ENCODE data around the gene ZNF3.

The ZNF3 gene

DNA sequence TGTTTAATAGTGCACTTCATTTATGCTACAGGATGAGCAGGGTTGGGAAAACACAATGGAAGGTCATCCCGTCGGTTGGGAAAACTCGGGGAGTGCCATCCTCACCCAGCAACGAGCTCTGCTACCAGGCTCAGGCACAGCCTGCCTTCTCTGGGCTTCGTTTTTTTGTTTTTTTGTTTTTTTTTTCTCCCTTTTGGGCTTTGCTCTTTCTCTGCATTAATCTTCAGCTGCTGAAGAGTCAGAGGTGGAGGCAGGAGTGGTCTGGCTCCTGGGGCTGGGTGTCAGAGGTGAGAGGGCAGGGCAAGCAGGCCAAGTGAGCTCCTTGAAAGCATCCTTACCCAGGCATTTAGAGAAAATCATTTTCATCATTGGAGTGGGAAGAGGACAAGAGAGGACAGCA lies 11.5 kb downstream of the ZNF3 start:
- in situ Hi-C loops (cut with MboI; ENCODE audit: low pct_unique_long_range_greater_than_20kb, low sequenced_read_pairs, unreplicated experiment) = loop anchor here (10.0 kb wide), 1 partner anchor 75 kb away; no protein-coding TSS in a partner anchor
- TF ChIP-seq, protein P1, sequence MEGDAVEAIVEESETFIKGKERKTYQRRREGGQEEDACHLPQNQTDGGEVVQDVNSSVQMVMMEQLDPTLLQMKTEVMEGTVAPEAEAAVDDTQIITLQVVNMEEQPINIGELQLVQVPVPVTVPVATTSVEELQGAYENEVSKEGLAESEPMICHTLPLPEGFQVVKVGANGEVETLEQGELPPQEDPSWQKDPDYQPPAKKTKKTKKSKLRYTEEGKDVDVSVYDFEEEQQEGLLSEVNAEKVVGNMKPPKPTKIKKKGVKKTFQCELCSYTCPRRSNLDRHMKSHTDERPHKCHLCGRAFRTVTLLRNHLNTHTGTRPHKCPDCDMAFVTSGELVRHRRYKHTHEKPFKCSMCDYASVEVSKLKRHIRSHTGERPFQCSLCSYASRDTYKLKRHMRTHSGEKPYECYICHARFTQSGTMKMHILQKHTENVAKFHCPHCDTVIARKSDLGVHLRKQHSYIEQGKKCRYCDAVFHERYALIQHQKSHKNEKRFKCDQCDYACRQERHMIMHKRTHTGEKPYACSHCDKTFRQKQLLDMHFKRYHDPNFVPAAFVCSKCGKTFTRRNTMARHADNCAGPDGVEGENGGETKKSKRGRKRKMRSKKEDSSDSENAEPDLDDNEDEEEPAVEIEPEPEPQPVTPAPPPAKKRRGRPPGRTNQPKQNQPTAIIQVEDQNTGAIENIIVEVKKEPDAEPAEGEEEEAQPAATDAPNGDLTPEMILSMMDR (IDR thresholded peaks at IDR 0.05; ENCODE audit: extremely low read depth, insufficient read depth, missing control alignments) = no peak
- no peak for DNase-seq (ENCODE audit: low spot score)

DNA sequence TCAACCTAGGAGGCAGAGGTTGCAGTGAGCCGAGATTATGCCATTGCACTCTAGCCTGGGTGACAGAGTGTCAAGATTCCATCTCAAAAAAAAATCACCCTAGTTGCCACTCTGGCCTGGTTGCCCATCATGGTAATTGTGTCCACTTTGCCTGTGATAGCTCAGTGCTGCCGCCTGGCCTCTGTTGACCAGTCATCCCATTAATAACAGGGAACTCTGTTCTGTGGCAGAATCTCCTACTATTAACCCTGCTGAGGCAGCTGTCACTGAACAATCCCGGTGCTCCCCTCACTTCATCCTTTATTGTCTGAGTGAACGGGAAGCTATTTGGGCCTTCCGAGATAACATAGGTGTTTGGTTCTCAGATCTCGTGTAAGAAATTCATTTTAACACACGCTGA lies 14.6 kb downstream of the ZNF3 start:
- DNase-seq (ENCODE audit: low spot score) = no peak
- TF ChIP-seq, protein P1 (IDR thresholded peaks at IDR 0.05; ENCODE audit: extremely low read depth, insufficient read depth, missing control alignments) = no peak
- in situ Hi-C loops (cut with MboI; ENCODE audit: low pct_unique_long_range_greater_than_20kb, low sequenced_read_pairs, unreplicated experiment) = no loop called here

DNA sequence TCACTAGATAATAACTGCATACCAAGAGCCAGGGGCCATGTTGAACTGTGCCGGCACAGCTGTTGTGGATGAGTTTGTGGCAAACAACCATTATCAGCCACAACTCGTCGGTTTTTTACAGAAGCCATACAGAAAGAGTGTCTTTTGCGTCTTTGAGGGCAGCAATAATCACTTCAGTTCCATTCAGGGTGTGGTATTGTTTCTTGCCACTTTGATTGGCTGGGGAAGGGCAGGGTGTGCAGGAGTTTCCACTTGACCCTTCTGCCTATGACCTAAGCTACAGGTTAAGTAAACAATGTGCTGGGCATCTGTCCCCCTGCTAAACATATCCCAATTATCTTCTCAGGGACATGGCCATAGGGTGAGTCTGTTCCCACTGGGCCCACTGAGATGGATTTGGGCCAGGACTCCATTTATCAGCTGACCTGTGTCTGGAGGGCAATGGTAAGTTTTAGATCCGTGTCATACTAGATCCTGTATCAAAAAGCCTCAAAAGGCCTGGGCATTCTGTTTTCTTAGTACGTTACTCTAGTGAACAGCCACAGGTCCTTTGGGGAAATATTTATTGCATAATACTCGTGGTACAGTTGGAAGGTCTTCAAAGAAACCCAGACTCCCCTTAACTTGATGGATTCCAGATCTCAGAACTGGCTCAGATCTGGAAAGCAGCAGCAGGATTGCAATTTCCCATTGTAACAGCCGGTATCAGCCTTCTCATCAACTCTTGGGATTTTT lies 15.9 kb downstream of the ZNF3 start:
- TF ChIP-seq, protein P1 (IDR thresholded peaks at IDR 0.05; ENCODE audit: extremely low read depth, insufficient read depth, missing control alignments) = no peak
- no peak for DNase-seq (ENCODE audit: low spot score)
- in situ Hi-C loops (cut with MboI; ENCODE audit: low pct_unique_long_range_greater_than_20kb, low sequenced_read_pairs, unreplicated experiment) = no loop called here

DNA sequence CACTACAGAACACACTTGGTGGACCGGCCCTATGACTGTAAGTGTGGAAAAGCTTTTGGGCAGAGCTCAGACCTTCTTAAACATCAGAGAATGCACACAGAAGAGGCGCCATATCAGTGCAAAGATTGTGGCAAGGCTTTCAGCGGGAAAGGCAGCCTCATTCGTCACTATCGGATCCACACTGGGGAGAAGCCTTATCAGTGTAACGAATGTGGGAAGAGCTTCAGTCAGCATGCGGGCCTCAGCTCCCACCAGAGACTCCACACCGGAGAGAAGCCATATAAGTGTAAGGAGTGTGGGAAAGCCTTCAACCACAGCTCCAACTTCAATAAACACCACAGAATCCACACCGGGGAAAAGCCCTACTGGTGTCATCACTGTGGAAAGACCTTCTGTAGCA lies 17.4 kb downstream of the ZNF3 start:
- DNase-seq (ENCODE audit: low spot score) = no peak
- TF ChIP-seq, protein P1 (IDR thresholded peaks at IDR 0.05; ENCODE audit: extremely low read depth, insufficient read depth, missing control alignments) = no peak
- in situ Hi-C loops (cut with MboI; ENCODE audit: low pct_unique_long_range_greater_than_20kb, low sequenced_read_pairs, unreplicated experiment) = no loop called here

DNA sequence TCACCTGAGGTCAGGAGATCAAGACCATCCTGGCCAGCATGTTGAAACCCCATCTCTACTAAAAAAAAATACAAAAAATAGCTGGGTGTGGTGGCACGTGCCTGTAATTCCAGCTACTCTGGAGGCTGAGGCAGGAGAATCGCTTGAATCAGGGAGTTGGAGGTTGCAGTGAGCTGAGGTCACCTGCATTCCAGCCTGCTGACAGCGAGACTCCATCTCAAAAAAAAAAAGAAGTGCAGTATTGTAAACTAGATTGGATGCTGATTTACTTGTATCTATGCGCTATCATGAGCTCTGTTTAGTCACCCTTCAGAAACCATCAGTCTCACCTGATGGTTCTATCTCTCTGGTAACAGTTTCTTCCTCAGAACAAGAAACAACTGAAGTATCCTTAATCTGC lies 18.1 kb downstream of the ZNF3 start:
- TF ChIP-seq, protein P1 (IDR thresholded peaks at IDR 0.05; ENCODE audit: extremely low read depth, insufficient read depth, missing control alignments) = no peak
- DNase-seq (ENCODE audit: low spot score) = no peak
- in situ Hi-C loops (cut with MboI; ENCODE audit: low pct_unique_long_range_greater_than_20kb, low sequenced_read_pairs, unreplicated experiment) = no loop called here

DNA sequence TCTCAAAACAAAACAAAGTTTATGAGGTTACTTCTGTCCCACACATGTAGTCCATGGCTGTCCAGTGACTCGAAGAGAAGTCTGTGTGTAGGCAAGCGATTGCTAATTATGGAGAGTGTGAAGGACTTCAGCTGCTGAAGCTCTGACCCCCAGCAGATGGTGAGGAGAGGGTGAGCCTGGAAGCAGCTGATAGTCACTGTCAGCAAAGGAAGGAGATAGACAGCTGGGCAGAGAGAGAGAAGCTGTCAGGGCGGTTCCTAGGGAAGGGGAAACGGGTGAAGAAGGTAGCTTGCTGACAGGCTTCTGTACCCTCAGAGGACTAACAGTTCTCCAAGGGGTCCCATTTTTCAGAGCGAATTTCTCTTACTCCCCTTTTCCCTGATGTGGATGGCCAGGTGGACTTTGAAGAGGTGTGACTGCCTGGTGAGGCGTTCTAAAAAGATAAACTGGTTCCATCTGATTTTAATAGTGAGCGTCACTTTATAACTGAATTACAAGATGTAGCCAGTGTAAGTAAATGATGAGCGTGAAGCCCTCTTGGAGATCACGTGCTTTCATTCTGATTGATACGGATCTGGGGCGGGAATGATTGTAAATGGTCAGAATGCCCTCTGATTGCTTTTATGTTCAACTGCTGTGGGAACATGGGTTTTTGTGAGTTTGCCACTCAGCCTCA lies 19.9 kb downstream of the ZNF3 start:
- TF ChIP-seq, protein P1 (IDR thresholded peaks at IDR 0.05; ENCODE audit: extremely low read depth, insufficient read depth, missing control alignments) = no peak
- DNase-seq (ENCODE audit: low spot score) = no peak
- in situ Hi-C loops (cut with MboI; ENCODE audit: low pct_unique_long_range_greater_than_20kb, low sequenced_read_pairs, unreplicated experiment) = no loop called here

All from GM13977 (cell line).